Breast epithelium (tissue), 3 donors: ENCODE measurements around the gene KIR3DL3.

Experiments
- CTCF ChIP-seq, 3 donors: fragments of 450-650 bp; IDR thresholded peaks; one replicate each; pipeline ENCODE4 v1.5.1; 2016 to 2017; ENCODE audit warnings: antibody characterized with exemption in 3 of 3, mild to moderate bottlenecking in 3 of 3, moderate library complexity in 3 of 3
- POLR2A ChIP-seq: fragments of 450-650 bp; IDR thresholded peaks from one replicate; pipeline ENCODE4 v1.6.1; 2016; ENCODE audit warnings: antibody characterized with exemption, mild to moderate bottlenecking, moderate library complexity

- TF ChIP-seq CTCF (IDR thresholded peaks at IDR 0.05) = no peak
- TF ChIP-seq POLR2A = no peak
Observed at GRCh38 chr19:54731191-54731590, 6.9 kb downstream of the KIR3DL3 start.
